MV-4-11 (cell line): Measurements from ENCODE around the gene RAB32.
"Not testable (repeated sequence)": the region's sequence is repeated elsewhere in the genome, so short reads cannot be mapped to it uniquely, and the experiment has no call there.

Experiments
- DNase-seq: peaks from one replicate; lab custom pipeline; 2025; lab: John Stamatoyannopoulos, UW

Gene RAB32

DNA sequence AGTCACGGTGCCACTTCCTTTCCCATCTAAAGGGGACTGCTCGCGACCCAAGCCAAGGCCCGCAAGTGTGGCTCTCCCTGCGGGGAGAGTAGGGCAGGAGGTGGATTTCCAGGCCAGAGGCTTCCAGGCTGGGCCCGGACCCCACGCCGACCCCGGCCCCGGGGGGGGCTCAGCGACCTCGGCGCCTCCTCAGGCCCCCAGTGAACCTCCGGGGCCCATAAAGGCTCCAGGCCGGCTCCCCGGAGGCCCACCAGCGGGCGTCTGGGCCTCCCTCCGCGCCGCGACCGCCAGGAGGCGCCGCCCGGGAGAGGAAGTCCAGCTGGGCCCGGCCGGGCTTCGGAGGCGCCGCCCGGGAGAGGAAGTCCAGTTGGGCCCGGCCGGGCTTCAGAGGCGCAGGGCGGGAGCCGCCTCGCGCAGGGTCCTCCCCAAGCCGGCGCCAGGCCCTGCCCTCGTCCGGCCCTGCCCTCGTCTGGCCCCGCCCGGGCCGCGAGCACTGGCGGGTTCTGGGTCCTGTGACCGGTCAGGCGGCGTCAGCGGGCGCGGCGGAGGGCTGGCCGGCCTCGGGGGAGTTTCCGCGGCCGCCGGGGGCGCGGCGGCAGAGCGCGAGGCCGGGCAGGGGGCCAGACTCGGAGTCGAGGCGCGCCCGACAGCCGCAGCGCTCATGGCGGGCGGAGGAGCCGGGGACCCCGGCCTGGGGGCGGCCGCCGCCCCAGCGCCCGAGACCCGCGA lies at the start of gene RAB32:
Gene RAB32 (plus strand): TSS at position 623 of the 729 bp plus-strand sequence. CDS start 39 bp downstream, at position 662.
- DNase-seq = peak; percentile 83

DNA sequence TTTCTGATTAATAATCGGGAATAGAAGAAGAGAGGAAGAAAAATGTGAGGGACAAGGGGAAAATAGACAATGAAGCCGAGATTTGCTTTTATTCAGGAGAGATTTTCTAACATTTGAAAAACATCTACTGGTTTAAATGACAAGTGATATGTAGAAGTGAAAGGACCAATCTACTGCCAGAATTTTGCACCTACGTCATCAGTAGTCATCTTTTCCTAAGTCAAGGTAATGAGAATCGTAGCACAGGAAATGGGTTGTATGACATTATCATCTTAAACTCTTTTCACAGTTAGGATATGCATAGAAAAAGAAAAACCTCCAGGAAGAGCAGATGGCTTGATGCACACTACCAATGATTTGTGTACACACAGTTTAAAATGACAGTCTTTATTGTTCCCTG lies 45.3 kb upstream of the RAB32 start:
- DNase-seq = no peak

DNA sequence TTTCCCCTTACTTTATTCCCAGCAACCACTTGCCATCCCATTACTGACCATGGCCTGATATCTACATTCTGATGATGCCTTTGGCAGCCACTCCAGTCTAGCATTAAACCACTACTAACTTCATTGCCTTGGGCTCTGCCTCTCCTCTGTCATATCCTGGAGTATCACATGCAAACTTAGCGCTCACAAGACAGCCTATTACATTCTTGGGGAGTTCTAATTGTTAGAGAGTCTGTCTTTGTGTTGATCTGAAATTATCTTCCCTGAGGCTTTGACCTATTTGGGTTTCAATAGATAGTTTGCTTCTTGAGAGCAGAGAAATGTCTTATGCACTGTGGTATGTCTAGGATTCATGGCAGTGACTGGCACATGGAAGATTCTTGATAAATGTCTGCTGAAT lies 40.5 kb upstream of the RAB32 start:
- DNase-seq = no peak

DNA sequence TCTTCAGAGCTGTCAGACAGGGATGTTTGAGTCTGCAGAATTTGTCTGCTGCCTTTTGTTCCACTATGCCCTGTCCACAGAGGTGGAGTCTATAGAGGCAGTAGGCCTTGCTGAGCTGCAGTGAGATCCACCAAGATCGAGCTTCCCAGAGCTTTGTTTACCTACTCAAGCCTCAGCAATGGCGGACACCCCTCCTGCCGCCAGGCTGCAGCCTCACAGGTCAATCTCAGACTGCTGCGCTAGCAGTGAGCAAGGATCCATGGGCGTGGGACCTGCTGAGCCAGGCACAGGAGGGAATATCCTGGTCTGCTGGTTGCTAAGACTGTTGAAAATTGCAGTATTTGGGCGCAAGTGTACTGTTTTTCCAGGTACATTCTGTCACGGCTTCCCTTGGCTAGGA lies 28.4 kb upstream of the RAB32 start:
- DNase-seq = no peak

DNA sequence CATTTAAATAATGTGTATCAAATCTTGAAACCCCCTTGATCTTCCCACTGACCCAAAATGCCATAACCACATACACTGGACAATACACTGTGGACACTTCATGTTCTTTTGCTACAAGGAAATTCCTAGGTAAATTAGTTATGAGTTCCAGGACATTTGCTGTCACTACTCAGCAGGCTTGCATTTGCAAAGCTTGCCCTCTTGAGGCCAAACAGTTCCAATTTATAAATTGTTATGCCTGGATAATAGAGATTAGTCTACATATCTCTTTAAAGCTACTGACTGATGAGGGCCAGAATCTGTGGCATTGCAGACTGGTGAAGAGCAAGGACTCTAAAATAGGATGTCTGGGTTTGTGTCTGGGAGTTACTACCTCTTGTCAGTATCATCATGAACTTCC lies 17.4 kb upstream of the RAB32 start:
- no peak for DNase-seq

DNA sequence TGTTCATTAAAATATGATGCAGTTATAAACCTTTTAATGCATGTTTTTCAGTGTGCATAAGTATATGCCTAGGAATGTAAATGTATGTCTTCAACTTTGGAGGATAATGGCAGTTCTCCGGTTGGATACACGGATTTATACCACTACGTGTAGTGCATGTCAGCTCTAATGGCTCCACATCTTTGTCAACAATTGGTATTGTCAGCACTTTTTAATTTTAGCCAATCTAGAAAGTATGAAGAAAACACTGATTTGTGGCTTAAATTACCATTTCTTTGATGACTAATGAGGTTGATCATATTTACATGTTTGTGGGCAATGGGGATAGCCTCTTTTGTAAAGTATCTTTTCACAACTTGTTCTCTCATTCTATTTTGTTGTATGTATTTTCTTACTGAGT lies 10.9 kb upstream of the RAB32 start:
- no peak for DNase-seq

DNA sequence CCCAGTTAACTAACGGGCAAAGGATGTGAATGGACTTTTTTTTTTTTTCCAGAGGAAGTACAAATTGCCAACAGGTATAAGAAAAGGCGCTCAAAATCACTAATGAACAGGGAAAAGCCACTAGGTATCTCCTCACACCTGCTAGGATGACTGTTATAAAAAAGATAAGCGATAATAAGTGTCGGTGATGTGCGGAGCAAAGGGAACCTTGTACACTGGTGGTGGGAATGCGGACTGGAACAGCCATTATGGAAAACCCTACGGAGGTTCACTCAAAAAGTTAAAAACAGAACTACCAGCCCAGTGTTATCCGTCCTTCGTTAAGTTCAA lies 787 bp upstream of the RAB32 start:
- no peak for DNase-seq

DNA sequence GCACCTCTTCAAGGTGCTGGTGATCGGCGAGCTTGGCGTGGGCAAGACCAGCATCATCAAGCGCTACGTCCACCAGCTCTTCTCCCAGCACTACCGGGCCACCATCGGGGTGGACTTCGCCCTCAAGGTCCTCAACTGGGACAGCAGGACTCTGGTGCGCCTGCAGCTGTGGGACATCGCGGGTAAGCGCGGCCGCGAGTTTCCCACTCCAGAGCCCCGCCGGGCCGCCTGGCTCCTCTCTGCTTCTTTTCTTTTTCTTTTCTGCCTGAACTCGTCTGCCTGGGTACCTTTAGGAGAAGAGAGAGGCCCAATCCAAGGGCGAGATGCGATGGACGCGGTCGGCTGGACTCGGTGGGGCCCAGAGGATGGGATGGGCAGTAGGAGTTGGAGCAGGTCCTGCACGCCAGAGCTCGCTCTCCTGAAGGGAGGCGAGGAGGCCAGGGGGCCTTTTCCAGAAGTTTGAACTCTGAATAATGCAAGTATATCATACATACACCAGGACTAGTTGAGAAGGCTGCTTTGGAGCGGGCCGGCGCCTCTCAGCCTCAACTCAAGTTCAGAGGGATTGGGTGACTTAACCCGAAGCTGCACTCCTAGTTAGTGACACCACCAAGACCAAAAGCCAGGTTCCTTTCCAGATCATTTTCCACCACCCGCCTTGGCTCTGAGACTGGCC lies 445 bp downstream of the RAB32 start:
- DNase-seq = no peak

DNA sequence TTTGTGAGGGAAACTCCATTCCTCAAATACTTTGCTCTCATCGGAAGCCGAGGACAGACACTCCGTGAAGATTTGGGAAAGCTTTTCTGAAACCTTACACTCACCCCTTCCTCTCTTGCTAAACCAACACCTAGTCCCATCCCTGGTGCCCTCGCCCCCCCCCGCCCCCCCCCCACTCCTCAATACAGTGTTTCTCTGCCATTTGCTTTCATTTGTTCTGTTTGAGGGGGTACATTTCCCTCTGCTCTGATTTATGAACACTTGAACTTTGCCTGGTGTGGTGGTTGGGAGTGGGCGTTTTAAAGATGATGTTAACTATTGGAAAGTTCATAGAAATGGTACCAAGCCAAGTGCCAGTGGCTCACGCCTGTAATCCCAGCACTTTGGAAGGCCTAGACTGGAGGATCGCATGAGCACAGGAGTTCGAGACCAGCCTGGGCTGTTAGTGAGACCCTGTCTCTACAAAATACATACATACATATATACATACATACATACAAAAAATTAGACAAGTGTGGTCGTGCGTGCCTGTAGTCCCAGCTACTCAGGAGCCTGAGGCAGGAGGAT lies 1.1 kb downstream of the RAB32 start:
- no peak for DNase-seq

DNA sequence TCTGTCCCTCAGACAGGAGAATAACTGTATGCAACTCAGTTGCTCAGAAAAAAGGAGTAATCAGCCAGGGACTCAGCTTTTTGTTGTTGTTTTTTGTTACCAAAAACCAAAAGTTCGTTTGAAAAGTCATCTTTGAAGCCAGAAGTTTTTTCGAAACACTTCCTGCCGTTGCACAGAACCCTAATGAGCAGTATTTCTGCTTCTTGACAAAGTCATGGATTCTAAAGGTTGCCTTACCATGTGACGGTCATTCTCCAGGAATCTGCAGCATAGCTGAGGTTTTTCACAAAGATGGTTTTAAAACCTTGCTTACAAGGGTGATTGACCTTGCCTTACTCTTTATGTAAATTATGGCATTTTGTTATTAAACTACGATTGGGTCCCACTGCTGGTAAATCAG lies 1.9 kb downstream of the RAB32 start:
- peak; percentile 32 for DNase-seq

DNA sequence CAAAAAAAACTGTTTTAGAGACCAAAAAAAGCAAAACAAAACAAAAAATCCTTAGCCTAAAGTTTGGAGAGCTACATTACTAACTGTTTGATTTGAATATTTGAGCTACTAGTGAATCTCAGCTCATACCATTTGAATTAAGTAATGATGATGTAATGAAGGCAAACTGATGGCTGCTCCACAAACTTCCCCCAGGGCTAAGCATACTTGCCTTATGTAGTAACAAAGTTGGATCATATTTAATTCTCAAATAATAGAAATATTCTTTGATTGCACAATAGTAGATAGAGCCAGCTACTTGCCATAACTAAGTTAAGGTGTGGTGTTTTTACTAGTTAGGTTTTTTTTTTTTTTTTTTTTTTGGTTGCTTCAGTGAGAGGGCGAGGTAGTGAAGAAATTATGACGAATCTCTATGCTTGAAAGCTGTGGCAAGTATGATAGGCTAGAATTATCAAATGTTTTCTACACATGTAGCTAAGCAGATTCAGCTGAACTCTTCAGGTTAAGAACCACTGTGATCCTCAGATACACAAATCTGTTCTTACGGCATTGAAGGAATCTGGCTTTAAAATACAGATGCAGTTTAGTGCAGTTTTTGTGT lies 2.9 kb downstream of the RAB32 start:
- no peak for DNase-seq

DNA sequence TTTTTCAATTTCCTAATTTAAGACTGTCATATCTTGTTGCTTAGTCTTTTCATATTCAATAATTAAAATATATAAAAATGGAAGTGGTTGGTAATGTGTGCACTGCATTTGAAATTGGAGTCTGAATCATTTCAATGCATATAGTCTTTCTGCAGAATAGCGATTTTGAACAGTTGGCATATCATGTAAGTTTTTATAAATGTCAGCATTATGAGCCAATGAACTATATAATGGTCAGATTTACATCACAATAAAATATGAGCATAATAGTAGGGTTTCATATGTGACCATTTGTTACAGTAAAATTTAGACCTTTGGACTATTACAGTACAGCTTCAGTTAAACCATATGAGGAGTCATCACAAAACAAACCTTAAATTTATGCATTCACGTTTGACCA lies 4.3 kb downstream of the RAB32 start:
- DNase-seq = no peak

DNA sequence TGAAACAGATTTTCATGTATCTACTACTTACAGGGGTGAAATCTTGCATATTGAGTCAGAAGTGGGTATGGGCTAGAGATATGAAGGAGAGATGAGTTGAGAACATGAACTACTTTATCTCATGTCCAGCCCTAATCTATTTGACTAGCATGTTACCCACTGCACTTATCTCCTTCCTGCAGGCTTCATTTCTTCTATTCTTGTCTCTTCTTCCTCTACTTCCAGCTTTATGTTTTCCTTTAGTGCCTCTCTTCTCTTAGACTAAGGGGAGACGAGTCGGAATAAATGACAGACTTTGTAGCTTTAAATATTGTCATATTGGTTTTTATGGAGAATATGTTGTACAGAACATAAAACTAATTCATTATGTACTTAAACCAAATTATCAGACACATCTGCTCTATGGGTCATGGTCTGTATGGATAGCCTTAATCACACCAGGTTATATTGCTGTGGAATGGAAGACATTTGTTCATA lies 5.3 kb downstream of the RAB32 start:
- no peak for DNase-seq

DNA sequence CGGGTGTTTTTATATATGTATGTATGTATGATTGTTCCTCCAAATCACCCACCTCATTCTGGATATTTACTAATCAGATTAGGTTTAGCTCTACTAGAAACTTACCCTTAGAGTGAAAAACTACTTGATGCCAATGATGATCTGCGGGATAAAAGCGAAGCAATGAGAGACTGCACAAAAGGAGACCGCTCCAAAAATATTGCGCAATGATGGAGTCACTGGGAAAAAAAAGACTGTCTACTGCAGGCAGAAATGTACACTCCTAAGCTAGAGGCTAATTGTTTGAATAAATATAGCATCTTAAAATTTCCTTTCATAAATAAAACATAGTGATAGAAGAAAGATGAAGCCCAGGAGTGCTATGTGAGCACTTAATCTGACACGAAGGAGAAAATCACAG lies 7.3 kb downstream of the RAB32 start:
- no peak for DNase-seq

DNA sequence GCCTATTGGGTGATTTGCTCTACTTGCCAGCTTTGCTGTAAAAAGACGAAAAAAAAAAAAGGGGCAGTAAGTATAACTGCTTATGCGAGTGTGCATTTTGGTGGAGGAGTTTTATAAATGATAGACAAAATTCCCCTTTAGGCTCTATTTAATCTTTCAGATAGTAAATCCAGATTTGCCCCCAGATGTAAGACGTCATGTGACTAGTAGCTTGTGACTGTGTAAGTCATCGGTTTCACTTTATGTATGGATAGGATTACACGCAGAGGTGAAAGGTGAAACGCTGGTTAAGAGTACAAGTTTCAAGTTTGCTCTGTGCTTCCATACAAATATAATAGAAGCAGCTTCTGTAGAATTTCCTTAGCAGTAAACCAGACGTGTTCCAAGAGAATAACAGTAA lies 7.9 kb downstream of the RAB32 start:
- DNase-seq = no peak

DNA sequence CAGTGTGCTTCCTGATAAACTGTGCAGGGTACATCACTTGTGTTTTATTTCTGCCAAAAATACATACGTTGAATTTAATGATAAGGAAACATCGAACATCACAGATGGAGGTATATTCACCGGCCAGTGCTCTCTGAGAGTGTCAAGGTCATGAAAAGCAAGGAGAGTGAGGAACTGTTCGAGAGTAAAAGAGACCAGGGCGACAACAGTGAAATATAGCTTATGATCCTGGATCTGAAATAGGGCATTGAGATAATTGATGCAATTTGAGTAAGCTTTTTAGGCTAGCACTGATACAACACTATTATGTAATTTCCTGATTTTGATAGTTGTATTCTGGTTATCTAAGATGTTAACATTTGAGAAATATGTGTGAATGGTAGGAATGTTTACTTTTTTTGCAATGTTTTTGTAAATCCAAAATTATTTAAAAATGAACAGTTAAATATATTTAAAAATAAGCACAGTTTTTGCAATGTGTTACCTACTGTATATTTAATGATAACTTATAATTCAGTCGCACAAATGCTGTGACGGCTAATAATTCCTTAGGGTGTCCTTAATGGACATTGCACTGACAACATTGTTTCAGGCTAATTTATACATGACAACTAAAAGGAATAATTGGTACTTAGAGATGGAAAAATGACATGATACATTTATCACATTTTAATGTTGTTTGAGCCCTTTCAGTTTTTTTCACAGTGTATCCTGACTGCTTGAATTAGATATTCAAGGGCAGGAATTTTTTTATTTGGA lies 9.9 kb downstream of the RAB32 start:
- DNase-seq = no peak

DNA sequence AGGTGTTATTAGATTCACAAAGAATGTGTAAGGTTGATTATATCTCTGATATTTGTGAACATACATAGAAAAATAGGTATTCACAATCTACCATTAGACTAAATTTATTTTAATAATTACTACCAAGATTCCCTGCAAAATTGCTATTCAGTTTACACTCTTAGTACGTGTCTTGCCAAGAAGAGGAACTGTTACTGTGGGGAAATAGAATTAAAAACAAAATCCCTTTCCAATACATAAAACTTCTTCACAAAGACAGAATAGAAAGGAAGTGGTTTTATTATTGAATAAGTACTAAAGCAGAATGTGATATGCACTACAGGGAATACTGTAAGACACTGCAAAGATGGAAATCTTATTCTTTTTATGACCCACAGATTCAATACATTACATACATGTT lies 17.0 kb downstream of the RAB32 start:
- peak; percentile 27 for DNase-seq

DNA sequence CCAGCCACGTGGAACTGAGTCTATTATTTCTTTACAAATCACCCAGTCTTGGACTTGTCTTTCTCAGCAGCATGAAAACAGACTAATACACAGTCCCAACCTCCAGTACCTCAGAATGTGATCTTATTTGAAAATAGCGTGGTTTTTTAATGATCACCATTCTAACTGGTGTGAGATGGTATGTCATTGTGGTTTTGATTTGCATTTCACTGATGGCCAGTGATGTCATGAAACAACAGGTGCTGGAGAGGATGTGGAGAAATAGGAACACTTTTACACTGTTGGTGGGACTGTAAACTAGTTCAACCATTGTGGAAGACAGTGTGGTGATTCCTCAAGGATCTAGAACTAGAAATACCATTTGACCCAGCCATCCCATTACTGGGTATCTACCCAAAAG lies 23.0 kb downstream of the RAB32 start:
- not testable (repeated sequence) for DNase-seq

DNA sequence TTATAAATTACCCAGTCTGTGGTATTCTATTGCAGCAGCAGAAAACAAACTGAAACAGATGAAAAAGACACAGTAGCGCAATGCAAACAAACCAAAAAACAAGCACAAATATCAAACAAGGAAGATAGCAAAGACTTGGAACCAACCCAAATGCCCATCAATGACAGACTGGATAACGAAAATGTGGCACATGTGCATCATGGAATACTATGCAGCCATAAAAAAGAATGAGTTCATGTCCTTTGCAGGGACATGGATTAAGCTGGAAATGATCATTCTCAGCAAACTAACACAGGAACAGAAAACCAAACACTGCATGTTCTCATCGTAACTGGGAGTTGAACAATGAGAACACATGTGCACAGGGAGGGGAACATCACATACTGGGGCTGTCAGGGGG lies 25.0 kb downstream of the RAB32 start:
- not testable (repeated sequence) for DNase-seq

DNA sequence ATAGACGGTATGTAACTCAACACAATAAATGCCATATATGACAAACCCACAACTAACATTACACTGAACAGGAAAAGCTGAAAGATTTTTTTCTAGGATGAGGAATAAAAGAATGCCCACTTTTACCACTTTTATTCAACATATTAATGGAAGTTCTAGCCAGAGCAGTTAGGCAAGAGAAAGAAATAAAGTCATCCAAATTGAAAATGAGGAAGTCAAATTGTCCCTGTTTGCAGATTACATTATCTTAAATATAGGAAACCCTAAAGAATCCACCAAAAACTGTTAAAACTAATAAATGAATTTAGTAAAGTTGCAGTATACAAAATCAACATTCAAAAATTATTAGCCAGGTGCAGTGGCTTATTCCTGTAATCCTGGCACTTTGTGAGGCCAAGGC lies 30.6 kb downstream of the RAB32 start:
- DNase-seq = peak; percentile 16

DNA sequence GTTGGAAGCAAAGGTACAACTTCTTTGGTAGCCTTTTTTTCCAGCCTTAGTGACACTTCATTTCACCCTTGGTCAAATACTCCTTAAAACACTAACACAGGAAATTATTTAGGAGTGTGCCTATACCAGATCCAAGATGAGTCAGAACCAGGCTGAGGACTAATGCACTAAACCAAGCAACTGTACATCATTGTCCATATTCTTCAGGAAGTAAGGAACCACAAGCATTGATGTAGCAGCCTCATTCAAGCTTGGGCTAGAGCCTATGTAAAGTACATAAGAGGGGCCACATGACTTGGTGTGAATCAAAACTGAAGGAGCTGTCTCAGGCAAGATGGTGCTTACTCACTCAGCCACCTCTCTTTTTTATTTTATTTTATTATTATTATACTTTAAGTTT lies 34.4 kb downstream of the RAB32 start:
- peak; percentile 69 for DNase-seq

DNA sequence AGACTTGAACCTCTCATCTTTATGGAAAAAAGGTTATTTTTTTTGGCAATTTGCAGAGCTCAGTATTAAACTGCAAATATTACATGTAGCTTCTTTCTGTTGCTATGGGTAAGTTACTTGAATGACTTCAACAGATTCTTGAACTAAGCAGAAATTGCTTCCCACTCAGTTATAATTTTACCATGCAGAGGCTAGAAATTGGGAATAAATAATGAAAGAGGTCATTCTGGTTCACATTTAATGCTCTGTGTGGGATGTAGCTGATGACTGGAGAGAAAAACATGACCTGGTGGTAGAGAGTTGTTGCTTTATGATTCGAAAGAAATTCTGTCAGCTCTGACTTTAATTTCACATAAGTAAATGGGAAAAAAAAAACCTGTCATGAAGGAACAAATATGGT lies 38.3 kb downstream of the RAB32 start:
- no peak for DNase-seq
